Hepatocyte (in vitro differentiated cells): ENCODE measurements around the gene FMO4. TPM values are rescaled to one million over a fixed set of nuclear protein-coding genes. Genes with fewer than 3 reads are reported as not detected.
"Not testable (repeated sequence)": the region's sequence is repeated elsewhere in the genome, so short reads cannot be mapped to it uniquely, and the experiment has no call there.

Experiments used
- DNase-seq: peaks from one replicate; pipeline ENCODE4 v3.0.0-alpha.2; 2016; ENCODE audit warnings: low spot score
- H2AFZ ChIP-seq: fragments of 200-600 bp; sonication (generic); 2 replicates; pipeline ENCODE4 v1.6.0; 2016; ENCODE audit warnings: antibody characterized with exemption, mild to moderate bottlenecking
- H3K27ac ChIP-seq: fragments of 200-600 bp; sonication (generic); 2 replicates; pipeline ENCODE4 v1.5.1; 2016; ENCODE audit warnings: mild to moderate bottlenecking
- H3K27me3 ChIP-seq: fragments of 200-600 bp; sonication (generic); 2 replicates; pipeline ENCODE4 v1.6.1; 2016
- H3K36me3 ChIP-seq: fragments of 200-600 bp; sonication (generic); replicated peaks from 2 replicates; pipeline ENCODE4 v1.5.1; 2016; ENCODE audit warnings: low read depth; ENCODE audit not compliant: insufficient read depth
- H3K4me1 ChIP-seq: fragments of 200-600 bp; sonication (generic); 2 replicates; pipeline ENCODE4 v1.5.1; 2016; ENCODE audit warnings: mild to moderate bottlenecking, moderate library complexity; ENCODE audit not compliant: insufficient read depth
- H3K4me2 ChIP-seq: fragments of 200-600 bp; sonication (generic); 2 replicates; pipeline ENCODE4 v1.6.0; 2016
- H3K4me3 ChIP-seq: fragments of 200-600 bp; sonication (generic); 2 replicates; pipeline ENCODE4 v1.5.1; 2016; ENCODE audit warnings: mild to moderate bottlenecking
- H3K79me2 ChIP-seq: fragments of 200-600 bp; sonication (generic); 2 replicates; pipeline ENCODE4 v1.6.0; 2017; ENCODE audit warnings: mild to moderate bottlenecking
- H3K9me2 ChIP-seq: fragments of 200-600 bp; sonication (generic); replicated peaks from 2 replicates; pipeline ENCODE4 v1.6.0; 2017; ENCODE audit warnings: mild to moderate bottlenecking; ENCODE audit not compliant: insufficient read depth
- H3K9me3 ChIP-seq: fragments of 200-600 bp; sonication (generic); 2 replicates; pipeline ENCODE4 v1.5.1; 2016; ENCODE audit warnings: low read depth, mild to moderate bottlenecking
- H4K20me1 ChIP-seq: fragments of 200-600 bp; sonication (generic); 2 replicates; pipeline ENCODE4 v1.6.0; 2016; ENCODE audit warnings: mild to moderate bottlenecking; ENCODE audit not compliant: insufficient read depth, poor library complexity, severe bottlenecking
- CTCF ChIP-seq: fragments of 200-600 bp; sonication (generic); IDR thresholded peaks from 2 replicates; pipeline ENCODE4 v1.5.1; 2016; ENCODE audit warnings: antibody characterized with exemption, mild to moderate bottlenecking; ENCODE audit not compliant: poor library complexity
- EZH2 ChIP-seq: fragments of 200-600 bp; sonication (generic); IDR thresholded peaks from 2 replicates; pipeline ENCODE4 v1.6.1; 2016; ENCODE audit warnings: antibody characterized with exemption, mild to moderate bottlenecking, borderline replicate concordance
- EZH2phosphoT487 ChIP-seq: fragments of 200-600 bp; sonication (generic); IDR thresholded peaks from one replicate; pipeline ENCODE4 v1.6.1; 2018; ENCODE audit warnings: antibody characterized with exemption, mild to moderate bottlenecking, low read depth, moderate library complexity; ENCODE audit not compliant: unreplicated experiment, severe bottlenecking
- WGBS: methylation state at CpG from one replicate; pipeline ENCODE4 v1.1.6; 2016; ENCODE audit warnings: low lambda C conversion rate; ENCODE audit errors: missing lambda C conversion rate; 5-methylcytosine and 5-hydroxymethylcytosine counted together
- polyA plus RNA-seq: library from polyadenylated mRNA; unstranded; fragments of >200 nt; fragmentation: Nextera tagmentation; extraction: Ambion mirVana; gene quantifications from 2 replicates; pipeline ENCODE4 v1.2.1, GENCODE V29; 2016
- total RNA-seq: library from RNA; depleted of rRNA; stranded (reverse); fragments of >200 nt; gene quantifications from 2 replicates; pipeline ENCODE4 v1.2.3, GENCODE V29; 2014

The FMO4 gene
- total and polyA plus RNA-seq, 2 experiments from 2014 or later: 12.6 to 31.4 TPM

GRCh38 chr1:171357179-171357578 is 43.2 kb downstream of the FMO4 start:
- no peaks in the 10 kb centered on the region for H3K27me3 ChIP-seq
- H3K36me3 ChIP-seq: no peaks in the 10 kb centered on the region
- no peaks in the 10 kb centered on the region for H3K79me2 ChIP-seq
- H3K9me2 ChIP-seq: no peaks in the 10 kb centered on the region
- H2AFZ ChIP-seq: no peak overlapping the region
- no peak overlapping the region for H3K4me2 ChIP-seq
- no peaks in the 10 kb centered on the region for H4K20me1 ChIP-seq
- peaks cover 6% of the 10 kb centered on the region for H3K4me1 ChIP-seq
- TF ChIP-seq CTCF (no peak), EZH2 (no peak), EZH2phosphoT487 (no peak)
- no peak overlapping the region for H3K4me3 ChIP-seq
- 85% methylated on average over 4 of the region's 4 CpGs for WGBS
- H3K27ac ChIP-seq: no peak overlapping the region
- no peaks in the 10 kb centered on the region for H3K9me3 ChIP-seq
- DNase-seq: no peak

GRCh38 chr1:171359355-171359648 is 45.3 kb downstream of the FMO4 start:
- 91% methylated on average over 7 of the region's 7 CpGs for WGBS
- H4K20me1 ChIP-seq, H3K27me3 ChIP-seq, H3K9me3 ChIP-seq, H3K4me3 ChIP-seq, H3K9me2 ChIP-seq, H3K4me1 ChIP-seq, H3K4me2 ChIP-seq, H2AFZ ChIP-seq, DNase-seq, H3K79me2 ChIP-seq, H3K36me3 ChIP-seq: not testable (repeated sequence)
- H3K27ac ChIP-seq: peak overlapping the region; percentile 15

GRCh38 chr1:171359731-171360527 is 45.9 kb downstream of the FMO4 start:
- not testable (repeated sequence) for H3K4me2 ChIP-seq, H3K79me2 ChIP-seq, H3K9me3 ChIP-seq, H3K27ac ChIP-seq, H3K36me3 ChIP-seq, H3K4me3 ChIP-seq, H4K20me1 ChIP-seq, H3K27me3 ChIP-seq, H3K9me2 ChIP-seq, H3K4me1 ChIP-seq, DNase-seq, H2AFZ ChIP-seq
- 80% methylated on average over 9 of the region's 9 CpGs for WGBS

GRCh38 chr1:171366085-171366484 is 52.1 kb downstream of the FMO4 start:
- H2AFZ ChIP-seq: no peak overlapping the region
- no peaks in the 10 kb centered on the region for H3K9me3 ChIP-seq
- H3K36me3 ChIP-seq: no peaks in the 10 kb centered on the region
- no peak overlapping the region for H3K4me2 ChIP-seq
- H3K27ac ChIP-seq: no peak overlapping the region
- no peaks in the 10 kb centered on the region for H3K27me3 ChIP-seq
- TF ChIP-seq EZH2phosphoT487 (no peak), CTCF (no peak), EZH2 (no peak)
- peak; percentile 34 for DNase-seq
- peaks cover 11% of the 10 kb centered on the region for H3K4me1 ChIP-seq
- H3K4me3 ChIP-seq: no peak overlapping the region
- H3K9me2 ChIP-seq: no peaks in the 10 kb centered on the region
- H3K79me2 ChIP-seq: no peaks in the 10 kb centered on the region
- 90% methylated on average over 6 of the region's 6 CpGs for WGBS
- H4K20me1 ChIP-seq: no peaks in the 10 kb centered on the region
